Gastrocnemius medialis (tissue), 4 donors: ENCODE results near the gene CD7. TPM values are rescaled to one million over a fixed set of nuclear protein-coding genes. Genes with fewer than 3 reads are reported as not detected.

Source experiments
- ATAC-seq, 2 donors: fragments of 150-250 bp; one replicate each; pipeline ENCODE4 v1.9.1; 2016
- DNase-seq, 2 donors: peaks; one replicate each; pipeline ENCODE4 v3.0.0-alpha.2; 2019
- H3K27ac ChIP-seq, 4 donors: fragments of 200-600 bp; sonication (generic); 1 replicate in 1 of 4; 2 replicates in 3 of 4; pipeline ENCODE4 v1.5.1; 2016 to 2018; ENCODE audit warnings: mild to moderate bottlenecking in 2 of 4, moderate library complexity in 1 of 4
- H3K27me3 ChIP-seq, 3 donors: fragments of 200-600 bp; sonication (generic) in 2 of 3; 1 replicate in 1 of 3; 2 replicates in 2 of 3; pipeline versions ENCODE4 v1.5.1 to v1.6.0; 2016 to 2019; ENCODE audit warnings: mild to moderate bottlenecking in 1 of 3, moderate library complexity in 1 of 3
- H3K36me3 ChIP-seq, 2 donors: fragments of 200-600 bp; sonication (generic) in 1 of 2; one replicate each; pipeline ENCODE4 v1.5.1; 2017 to 2018
- H3K4me1 ChIP-seq, 2 donors: fragments of 200-600 bp; sonication (generic) in 1 of 2; one replicate each; pipeline ENCODE4 v1.5.1; 2016 to 2017; ENCODE audit warnings: mild to moderate bottlenecking in 2 of 2
- H3K4me3 ChIP-seq, 4 donors: fragments of 200-600 bp; sonication (generic) in 3 of 4; 1 replicate in 1 of 4; 2 replicates in 3 of 4; pipeline ENCODE4 v1.5.1; 2016 to 2019; ENCODE audit warnings: mild to moderate bottlenecking in 2 of 4
- H3K9me3 ChIP-seq, 3 donors: fragments of 200-600 bp; sonication (generic) in 2 of 3; 1 replicate in 1 of 3; 2 replicates in 2 of 3; pipeline ENCODE4 v1.5.1; 2016 to 2019
- POLR2A ChIP-seq, 2 donors: fragments of 450-650 bp; IDR thresholded peaks; one replicate each; pipeline ENCODE4 v1.6.1; 2017; ENCODE audit warnings: antibody characterized with exemption in 2 of 2, mild to moderate bottlenecking in 2 of 2, moderate library complexity in 2 of 2
- in situ Hi-C, 4 donors: fragments of 200-750 bp; cut with MboI; loops; one replicate each; pipeline versions ENCODE4 v1.15.0 to v1.8.0; 2017; ENCODE audit warnings: low sequenced_read_pairs in 4 of 4
- intact Hi-C: fragments of 100-400 bp; cut with DNase I; formaldehyde crosslinking; loops from one replicate; pipeline ENCODE4 v1.15.1; 2023; ENCODE audit warnings: low total_unique reads
- total RNA-seq, 4 donors: library from RNA; depleted of rRNA; stranded (reverse); fragments of >200 nt; gene quantifications; one replicate each; pipeline versions ENCODE4 v1.1.0 to v1.2.3, GENCODE V29; 2016
- TF ChIP-seq, protein P1 (sequence below), 5 experiments: fragments of 450-650 bp in 3 of 5; fragments of 200-600 bp in 2 of 5; sonication (generic) in 2 of 5; IDR thresholded peaks in 4 of 5; conservative IDR thresholded peaks in 1 of 5; 1 replicate in 4 of 5; 2 replicates in 1 of 5; pipeline ENCODE4 v1.5.1; 2016 to 2019; ENCODE audit warnings: antibody characterized with exemption in 5 of 5, mild to moderate bottlenecking in 3 of 5, moderate library complexity in 3 of 5

CD7 gene
- total RNA-seq, 4 donors from 2014 or later, result 1.7 TPM; not detected in 3

DNA sequence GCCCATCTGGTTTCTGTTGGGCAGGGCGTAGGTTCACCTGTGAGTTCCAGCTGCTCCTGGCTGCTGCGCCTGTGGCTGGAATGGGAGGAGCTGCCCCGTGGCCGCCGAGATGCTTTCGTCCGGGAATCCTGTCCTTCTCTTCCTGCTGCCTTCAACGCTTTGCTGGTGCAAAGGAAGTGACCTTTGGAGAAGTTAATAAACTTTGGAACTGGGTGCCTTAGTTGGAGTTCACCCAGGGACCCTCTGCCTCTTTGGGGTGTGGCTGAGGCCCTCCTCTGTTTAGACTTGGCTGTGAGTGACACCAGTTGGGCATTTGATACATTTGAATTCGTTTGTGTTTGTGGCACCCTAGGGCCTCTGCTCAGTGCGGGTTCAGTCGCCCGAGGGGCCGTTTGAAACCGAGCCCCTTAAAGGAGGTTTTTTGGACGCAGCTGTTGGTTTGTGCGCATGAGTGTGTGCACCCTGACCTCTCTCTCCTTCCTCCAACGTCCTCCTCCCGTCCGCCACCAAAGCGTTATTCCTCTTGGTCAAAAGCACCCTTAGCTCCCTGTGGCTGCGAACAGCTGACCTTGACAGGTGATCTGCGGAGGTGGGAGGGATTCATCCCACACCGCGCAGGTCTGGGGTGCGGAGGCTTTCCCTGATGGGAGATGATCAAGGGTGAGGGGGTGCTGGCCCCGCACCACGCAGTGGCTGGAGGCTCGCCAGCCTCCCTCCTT is 25.1 kb upstream of the CD7 start:
- Histone ChIP-seq H3K9me3 (no peaks in the 10 kb centered on the region), H3K27ac (no peak overlapping the region), H3K4me1 (peaks cover 11% of the 10 kb centered on the region in 2 donors), H3K4me3 (no peak overlapping the region), H3K27me3 (peaks cover 0 to 7% (median 0%) of the 10 kb centered on the region in 3 donors), H3K36me3 (no peaks in the 10 kb centered on the region)
- in situ Hi-C loops (no loop called here), intact Hi-C loops (no loop called here)
- DNase-seq (no peak), ATAC-seq (no peak)
- TF ChIP-seq POLR2A (IDR thresholded peaks at IDR 0.05), result no peak
- TF ChIP-seq, protein P1, sequence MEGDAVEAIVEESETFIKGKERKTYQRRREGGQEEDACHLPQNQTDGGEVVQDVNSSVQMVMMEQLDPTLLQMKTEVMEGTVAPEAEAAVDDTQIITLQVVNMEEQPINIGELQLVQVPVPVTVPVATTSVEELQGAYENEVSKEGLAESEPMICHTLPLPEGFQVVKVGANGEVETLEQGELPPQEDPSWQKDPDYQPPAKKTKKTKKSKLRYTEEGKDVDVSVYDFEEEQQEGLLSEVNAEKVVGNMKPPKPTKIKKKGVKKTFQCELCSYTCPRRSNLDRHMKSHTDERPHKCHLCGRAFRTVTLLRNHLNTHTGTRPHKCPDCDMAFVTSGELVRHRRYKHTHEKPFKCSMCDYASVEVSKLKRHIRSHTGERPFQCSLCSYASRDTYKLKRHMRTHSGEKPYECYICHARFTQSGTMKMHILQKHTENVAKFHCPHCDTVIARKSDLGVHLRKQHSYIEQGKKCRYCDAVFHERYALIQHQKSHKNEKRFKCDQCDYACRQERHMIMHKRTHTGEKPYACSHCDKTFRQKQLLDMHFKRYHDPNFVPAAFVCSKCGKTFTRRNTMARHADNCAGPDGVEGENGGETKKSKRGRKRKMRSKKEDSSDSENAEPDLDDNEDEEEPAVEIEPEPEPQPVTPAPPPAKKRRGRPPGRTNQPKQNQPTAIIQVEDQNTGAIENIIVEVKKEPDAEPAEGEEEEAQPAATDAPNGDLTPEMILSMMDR (IDR thresholded peaks at IDR 0.05 in 4 of 5, conservative IDR thresholded peaks at IDR 0.05 in 1 of 5), result no peak

DNA sequence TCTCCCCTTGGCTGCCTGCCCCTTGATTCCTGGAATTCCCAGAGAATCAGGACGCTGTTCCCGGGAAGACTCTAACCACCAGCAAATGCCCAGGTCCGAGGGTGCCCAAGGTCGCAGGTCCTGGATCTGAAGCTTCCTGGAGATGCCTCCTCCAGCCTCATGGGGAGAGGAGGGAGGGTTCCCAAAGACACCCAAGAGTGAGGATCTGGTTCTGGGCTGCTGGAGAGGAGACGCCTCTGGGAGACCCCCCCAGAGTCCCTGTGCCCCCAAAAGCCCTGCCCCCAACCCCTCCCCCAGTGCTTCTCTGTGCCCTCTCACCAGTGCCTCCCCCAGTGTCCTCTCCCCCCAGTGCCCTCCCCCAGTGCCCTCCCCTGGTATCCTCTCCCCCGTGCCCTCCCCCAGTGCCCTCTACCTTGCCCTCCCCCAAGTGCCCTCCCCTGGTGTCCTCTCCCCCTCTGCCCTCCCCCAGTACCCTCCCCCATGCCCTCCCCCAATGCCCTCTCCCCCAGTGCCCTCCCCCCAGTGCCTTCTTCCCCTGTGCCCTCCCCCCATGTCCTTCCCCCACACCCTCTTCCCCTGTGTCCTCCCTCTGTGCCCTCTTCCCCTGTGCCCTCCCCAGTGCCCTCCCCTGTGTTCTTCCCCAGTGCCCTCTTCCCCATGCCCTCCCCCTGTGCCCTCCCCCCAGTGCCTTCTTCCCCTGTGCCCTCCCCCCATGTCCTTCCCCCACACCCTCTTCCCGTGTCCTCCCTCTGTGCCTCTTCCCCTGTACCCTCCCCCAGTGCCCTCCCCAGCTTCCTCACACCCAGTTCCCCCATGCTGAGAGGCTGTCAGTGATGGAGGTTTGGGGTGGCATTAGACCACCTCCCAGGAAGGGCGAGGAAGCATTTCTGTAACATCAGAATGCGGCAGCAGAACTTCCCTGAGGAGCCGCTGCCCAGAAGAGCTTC is 22.5 kb upstream of the CD7 start:
- intact Hi-C loops, result no loop called here
- H3K4me3 ChIP-seq, result peak overlapping the region; percentile 27 to 52 (median 40)
- in situ Hi-C loops, result no loop called here
- no peak overlapping the region for H3K27ac ChIP-seq
- peaks cover 0 to 7% (median under 1%) of the 10 kb centered on the region in 3 donors for H3K27me3 ChIP-seq
- ATAC-seq, result no peak
- no peak for DNase-seq
- no peaks in the 10 kb centered on the region for H3K36me3 ChIP-seq
- no peak for TF ChIP-seq POLR2A (IDR thresholded peaks at IDR 0.05)
- TF ChIP-seq, protein P1 (IDR thresholded peaks at IDR 0.05 in 4 of 5, conservative IDR thresholded peaks at IDR 0.05 in 1 of 5), result no peak
- peaks cover 11% of the 10 kb centered on the region in 2 donors for H3K4me1 ChIP-seq
- H3K9me3 ChIP-seq, result no peaks in the 10 kb centered on the region

DNA sequence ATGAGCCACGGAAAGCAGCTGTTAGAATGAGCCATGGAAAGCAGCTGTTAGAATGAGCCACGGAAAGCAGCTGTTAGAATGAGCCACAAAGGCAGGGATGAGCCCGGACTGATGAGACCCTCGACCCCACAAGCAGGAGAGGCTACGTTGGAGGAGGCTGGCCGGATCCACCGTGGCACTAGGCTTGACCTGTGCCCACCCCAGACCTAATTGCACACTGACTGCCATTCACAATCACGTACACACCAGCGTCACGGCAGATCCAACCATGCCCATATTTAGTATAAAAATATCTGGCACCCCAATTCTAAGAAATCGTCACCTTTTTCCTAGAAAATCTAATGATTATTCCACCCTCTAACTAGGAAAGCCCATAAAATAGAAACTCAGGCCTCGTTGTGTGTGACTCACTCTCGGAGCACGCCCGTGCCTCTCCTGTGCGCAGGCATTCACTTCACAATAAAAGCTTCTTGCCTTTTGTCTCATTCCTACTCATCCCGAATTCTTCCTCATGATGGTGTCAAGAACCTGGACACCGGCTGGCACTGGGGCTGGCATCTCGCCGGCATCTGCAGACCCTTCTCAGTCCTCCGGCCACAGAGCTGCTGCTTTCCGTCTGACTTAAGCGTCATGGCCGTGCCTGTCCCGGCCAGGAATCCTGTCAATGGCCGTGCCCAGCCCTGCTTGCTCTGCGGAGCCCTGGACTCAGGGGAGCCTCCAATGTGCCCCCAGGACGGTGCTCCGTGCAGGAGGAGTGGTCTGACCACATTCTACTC is 21.6 kb upstream of the CD7 start:
- TF ChIP-seq, protein P1 (IDR thresholded peaks at IDR 0.05 in 4 of 5, conservative IDR thresholded peaks at IDR 0.05 in 1 of 5), result no peak
- TF ChIP-seq POLR2A (IDR thresholded peaks at IDR 0.05), result no peak
- Histone ChIP-seq H3K4me1 (peaks cover 11% of the 10 kb centered on the region in 2 donors), H3K9me3 (no peaks in the 10 kb centered on the region), H3K27ac (peak overlapping the region in 1 of 4 donors; percentile 36), H3K4me3 (peak overlapping the region; percentile 27 to 52 (median 40)), H3K27me3 (peaks cover 0 to 9% (median 7%) of the 10 kb centered on the region in 3 donors), H3K36me3 (no peaks in the 10 kb centered on the region)
- no peak for DNase-seq
- intact Hi-C loops, result no loop called here
- in situ Hi-C loops, result no loop called here
- ATAC-seq, result peak; percentile 87

DNA sequence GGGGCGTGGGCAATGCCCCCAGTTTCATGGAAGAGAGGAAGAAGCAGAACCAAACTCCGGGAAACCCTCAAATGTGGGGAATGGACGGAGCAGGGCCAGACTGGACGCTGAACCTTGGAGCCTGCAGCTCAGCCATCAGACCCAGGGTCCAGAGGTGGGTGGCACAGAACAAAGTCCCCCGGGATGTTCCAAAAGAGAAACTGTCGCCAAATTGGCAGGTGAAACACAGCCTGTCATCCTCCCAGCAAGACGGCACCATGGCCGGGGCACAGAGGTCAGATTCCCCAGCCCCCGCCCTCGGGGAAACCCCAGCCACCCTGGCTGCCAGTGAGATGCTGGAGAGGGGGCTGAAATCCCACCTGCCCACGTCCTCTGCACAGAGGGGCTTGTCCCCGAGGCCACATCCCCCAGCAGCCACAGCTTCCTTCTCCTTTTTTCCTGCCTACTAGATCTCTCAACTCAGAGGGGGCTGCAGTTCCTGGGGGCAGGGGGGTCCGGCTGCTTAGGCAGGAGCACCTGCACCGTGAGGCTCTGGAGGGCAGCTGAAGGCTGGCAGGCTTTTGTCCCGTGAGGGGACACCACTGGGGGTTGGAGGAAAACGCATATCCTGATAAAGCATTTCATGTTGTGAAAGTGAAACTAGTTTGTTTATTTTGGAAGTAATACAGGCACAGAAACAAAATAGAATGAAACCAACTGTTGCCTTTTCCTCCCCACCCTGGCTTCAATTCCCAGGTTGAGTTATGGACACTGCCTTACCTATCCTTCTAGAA is 17.4 kb upstream of the CD7 start:
- Histone ChIP-seq H3K36me3 (no peaks in the 10 kb centered on the region), H3K27ac (peak overlapping the region in 3 of 4 donors; percentile 57 to 67 (median 58)), H3K4me1 (peaks cover 11 to 27% of the 10 kb centered on the region in 2 donors), H3K27me3 (peaks cover 21 to 46% (median 45%) of the 10 kb centered on the region in 3 donors), H3K4me3 (peak overlapping the region; percentile 44 to 67 (median 60)), H3K9me3 (no peaks in the 10 kb centered on the region)
- no peak for DNase-seq
- no peak for ATAC-seq
- TF ChIP-seq, protein P1 (IDR thresholded peaks at IDR 0.05 in 4 of 5, conservative IDR thresholded peaks at IDR 0.05 in 1 of 5), result no peak
- no peak for TF ChIP-seq POLR2A (IDR thresholded peaks at IDR 0.05)
- in situ Hi-C loops, result no loop called here
- intact Hi-C loops, result no loop called here
